NAMALWA (cell line): ENCODE results near the gene SOS1.
A peak's percentile ranks its signal among the peaks of the same experiment; 100 is the strongest.
"Not testable (repeated sequence)": the region's sequence is repeated elsewhere in the genome, so short reads cannot be mapped to it uniquely, and the experiment has no call there.

Experiments
- DNase-seq: peaks from one replicate; pipeline ENCODE4 v3.0.0-alpha.2; 2015; ENCODE audit warnings: low spot score

SOS1 gene

DNA sequence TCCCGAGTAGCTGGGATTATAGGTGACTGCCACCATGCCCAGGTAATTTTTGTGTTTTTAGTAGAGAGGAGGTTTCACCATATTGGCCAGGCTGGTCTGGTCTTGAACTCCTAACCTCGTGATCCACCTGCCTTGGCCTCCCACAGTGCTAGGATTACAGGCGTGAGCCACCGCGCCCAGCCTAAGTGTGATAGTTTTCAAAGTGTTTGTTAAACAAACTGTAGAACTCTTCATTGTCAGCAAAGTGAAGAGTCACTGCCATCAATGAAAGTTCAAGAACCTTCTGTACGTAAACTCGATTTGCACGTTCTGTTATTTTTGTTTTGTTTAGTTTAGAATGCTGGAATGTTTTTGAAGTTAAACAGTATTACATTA, 18.0 kb upstream of the SOS1 start:
- DNase-seq, result no peak

DNA sequence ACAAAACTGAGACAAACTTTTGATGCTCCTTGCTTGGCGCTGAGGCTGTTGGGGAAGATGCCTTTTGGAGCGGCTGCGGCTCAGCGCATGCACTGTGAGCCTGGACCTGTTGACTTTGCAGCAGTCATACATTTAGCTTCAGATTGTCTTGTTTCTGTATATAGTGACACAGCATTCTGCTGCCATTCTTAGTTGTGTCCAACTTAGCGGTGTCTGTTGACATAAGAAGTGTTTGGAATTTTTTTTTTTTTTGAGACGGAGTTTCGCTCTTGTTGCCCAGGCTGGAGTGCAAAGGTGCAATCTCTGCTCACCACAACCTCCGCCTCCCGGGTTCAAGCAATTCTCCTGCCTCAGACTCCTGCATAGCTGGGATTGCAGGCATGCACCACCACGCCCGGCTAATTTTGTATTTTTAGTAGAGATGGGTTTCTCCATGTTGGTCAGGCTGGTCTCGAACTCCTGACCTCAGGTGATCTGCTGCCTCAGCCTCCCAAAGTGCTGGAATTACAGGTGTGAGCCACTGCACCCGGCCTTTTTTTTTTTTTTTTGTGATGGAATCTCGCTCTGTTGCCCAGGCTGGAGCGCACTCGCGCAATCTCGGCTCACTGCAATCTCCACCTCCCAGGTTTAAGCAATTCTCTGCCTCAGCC, 17.5 kb upstream of the SOS1 start:
- not testable (repeated sequence) for DNase-seq

DNA sequence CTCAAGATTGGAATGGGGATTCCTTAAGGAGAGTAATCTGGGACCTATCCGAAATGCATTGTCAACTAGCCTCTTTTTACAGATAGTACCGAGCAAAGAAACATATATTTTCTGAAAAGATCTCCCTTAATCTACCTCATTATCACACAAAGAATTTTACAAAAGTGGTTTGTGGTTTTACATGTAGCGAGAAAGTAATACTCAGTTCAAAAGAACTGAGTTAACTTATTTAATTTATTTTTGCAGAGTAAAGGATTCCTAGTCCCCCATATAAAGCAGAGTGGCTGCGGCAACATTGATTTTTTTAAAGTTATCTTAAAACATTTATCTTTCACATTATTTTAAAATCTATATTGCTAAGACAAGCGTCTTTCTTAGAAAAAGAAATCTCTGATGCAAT, 15.9 kb upstream of the SOS1 start:
- no peak for DNase-seq

DNA sequence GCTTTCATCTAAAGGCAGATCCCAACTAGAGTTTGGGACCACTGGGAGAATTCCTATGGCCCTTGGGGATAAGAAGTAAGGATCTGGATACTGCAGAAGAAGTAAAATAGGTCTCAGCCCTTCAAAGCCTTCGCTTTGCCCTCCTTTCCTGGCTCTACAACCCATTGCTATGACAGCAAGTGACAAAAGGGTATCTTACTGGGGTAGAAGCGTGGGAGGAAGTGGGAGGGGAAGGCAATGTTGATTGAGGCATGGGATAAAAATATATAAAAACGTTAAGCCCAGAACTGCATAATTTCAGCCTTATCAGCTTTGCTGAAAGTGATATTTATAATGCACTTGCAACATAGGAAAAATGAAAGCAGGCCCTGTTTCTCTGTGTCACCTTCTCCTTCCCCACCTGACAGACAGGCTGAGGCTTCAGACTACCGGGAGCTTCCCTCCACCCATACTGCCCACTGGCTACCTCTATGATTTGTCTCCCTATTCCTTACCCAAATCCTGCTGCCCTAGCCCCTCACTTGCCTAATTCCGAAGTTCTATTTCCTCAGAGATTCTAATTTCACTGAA, 14.9 kb upstream of the SOS1 start:
- no peak for DNase-seq

DNA sequence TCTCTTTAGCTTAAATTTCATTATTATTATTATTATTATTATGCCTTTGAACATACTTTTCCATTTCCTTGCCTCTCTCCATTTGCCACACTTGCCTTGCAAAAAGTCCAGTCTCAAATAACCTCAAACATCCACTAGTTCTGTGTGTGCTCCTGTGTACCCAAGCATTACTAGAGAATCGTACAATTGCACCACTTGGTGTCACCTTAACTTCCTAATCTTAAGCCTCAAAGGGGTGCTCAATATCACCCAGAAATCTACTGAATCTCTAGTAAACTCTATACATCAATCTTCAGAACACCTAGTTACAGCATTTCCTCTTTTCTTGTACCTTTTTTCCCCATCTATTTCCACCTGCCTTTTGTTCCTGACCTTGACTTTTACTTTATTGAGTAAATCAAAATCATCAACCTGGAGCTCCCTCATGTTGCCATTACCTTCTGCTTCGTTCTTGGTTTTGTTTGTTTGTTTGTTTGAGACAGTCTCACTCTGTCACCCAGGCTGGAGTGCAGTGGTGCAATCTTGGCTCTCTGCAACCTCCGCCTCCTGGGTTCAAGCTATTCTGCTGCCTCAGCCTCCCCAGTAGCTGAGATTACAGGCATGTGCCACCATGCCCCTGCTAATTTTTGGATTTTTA, 12.5 kb upstream of the SOS1 start:
- no peak for DNase-seq

DNA sequence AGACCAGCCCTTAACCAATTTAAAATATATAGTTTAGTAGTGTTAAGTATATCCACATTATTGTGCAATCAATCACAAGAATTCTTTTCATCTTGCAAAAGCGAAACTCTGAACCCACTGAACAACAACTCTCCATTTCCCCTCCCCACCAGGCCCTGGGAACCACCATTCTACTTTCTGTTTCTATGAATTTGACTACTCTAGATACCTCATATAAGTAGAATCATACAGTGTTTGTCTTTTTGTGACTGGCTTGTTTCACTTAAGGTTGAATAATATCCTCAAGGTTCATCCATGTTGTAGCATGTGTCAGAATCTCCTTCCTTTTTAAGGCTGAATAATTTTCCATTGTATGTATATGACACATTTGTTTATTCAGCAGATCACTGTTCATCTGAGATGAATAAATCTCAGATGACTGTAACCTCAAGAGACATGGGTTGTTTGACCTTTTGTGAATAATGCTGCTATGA, 8.1 kb upstream of the SOS1 start:
- peak; percentile 85 for DNase-seq

DNA sequence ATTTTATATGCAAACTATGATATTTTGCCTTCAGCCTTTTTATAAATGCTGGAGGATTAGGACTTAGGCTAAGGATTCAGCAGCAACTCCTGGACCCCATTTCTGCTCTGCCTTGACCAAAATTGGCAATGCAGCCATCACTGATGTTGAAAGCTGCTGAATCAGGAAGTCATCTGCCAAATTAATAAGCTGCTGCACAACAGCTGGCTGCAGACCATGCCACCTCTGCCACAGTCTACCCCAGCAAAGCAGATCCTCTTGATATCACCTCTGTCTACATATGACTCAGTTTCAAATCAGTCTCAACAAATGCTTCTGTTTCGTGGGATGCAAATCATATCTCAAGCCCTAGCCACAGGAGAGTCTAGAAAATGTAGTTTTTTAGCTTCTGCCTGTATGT, 7.1 kb upstream of the SOS1 start:
- peak; percentile 74 for DNase-seq

DNA sequence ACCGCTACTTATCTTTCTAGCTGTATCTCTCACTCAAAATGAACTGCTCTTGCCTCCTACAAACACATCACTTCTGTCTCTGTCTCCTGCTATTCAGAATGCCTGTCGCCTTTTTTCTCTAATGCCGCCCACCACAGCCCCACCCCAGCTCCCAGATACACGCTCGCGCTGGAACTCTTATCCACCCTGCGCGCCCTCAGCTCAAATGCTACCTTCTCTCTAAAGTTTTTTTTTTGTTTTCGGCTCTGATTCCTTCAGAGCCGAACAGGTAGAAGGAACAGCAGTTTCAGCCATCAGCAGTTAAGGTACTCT, 3.9 kb upstream of the SOS1 start:
- DNase-seq, result no peak

DNA sequence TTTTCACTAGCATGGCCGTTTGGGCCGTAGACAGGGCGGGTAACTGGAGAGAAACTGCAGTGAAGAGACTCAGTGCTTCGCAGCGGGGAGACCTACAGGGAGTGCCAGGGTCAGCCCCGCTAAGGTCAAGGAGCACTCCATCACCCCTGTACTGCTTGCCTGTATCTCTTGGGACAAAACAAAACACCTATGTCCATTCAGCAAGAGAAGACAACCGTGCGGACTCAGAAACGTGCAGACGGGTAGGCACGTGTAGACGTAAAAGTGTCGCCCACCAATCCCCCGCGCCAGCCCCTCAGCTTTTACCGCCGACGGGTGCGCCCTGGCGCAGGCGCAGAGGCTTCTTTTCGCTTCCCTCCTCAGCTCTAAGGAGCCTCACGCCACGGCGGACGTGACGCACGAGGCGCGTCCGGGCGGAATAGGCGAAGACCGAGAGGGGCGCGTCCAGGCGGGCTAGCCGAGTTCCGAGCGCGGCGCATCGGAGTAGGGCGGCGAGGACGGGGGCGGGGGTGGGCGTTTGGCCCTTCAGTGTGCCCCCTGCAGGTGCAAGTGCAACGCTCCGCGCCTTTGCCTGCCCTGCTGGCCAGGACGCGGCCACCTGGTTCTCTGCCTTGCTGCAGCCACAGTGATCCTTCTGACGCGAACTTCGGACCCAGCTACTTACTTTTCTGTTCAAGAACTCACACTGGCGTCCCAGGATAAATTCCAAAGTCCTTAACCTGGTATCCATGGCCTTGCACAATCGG, 3.3 kb upstream of the SOS1 start:
- DNase-seq, result peak; percentile 99

DNA sequence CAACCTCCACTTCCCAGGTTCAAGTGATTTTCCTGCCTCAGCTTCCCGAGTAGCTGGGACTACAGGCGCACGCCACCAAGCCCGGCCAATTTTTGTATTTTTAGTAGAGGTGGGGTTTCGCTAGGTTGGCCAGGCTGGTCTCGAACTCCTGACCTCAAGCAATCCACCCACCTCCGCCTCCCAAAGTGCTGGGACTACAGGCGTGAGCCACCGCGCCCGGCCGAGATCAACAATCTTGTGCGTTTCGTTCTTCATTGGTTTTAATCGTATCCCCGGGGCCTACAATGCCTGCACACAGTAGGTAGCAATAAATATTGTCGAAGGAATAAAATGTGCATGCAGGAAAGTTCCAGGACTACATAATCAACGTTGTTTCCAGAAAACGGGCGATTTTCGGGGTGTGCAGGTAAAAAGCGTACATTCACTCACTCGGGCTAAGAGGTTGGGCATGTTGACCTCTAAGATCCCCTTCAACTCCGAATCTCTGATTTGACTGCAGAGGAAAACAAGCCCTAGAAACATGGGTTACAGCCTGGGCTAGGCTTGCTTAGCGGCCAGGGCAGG, 2.7 kb upstream of the SOS1 start:
- no peak for DNase-seq

DNA sequence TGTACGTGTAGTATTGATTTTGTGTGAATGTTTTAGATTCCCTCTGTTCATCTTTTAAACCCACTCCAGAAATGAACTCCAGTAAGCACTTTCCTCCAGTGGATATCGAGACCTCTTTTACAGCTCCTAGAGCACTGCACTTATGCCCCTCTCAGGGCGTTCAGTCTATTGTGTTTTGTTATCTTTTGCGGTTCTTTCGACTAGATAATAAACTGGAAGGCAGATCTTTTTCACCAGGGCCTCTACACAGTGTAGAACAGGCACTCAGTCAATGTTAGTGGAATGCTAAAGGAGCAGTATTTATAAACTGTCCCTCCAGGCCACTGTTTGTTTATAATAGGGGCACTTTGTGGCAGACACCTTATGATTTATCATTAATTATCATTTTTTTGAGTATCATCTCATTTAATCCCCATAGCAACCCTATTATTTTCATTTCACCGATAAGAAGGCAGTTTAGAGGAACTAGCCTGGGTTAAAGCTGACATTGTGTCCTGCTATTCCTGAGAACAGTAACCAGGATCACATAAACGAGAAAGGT, 742 bp upstream of the SOS1 start:
- DNase-seq, result no peak

DNA sequence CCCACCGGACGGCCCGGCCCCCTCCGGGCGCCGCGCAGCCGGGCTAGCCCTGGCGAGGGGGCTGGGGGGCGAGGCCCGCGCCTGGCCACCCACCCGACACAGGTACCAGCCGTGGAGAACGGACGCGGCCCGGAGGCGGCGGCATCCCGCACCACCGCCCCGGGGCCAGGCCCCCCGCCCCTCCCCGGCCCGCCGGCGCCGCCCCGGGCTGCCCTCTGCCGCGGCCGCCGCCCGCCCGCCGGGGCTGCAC, 405 bp downstream of the SOS1 start:
- no peak for DNase-seq

DNA sequence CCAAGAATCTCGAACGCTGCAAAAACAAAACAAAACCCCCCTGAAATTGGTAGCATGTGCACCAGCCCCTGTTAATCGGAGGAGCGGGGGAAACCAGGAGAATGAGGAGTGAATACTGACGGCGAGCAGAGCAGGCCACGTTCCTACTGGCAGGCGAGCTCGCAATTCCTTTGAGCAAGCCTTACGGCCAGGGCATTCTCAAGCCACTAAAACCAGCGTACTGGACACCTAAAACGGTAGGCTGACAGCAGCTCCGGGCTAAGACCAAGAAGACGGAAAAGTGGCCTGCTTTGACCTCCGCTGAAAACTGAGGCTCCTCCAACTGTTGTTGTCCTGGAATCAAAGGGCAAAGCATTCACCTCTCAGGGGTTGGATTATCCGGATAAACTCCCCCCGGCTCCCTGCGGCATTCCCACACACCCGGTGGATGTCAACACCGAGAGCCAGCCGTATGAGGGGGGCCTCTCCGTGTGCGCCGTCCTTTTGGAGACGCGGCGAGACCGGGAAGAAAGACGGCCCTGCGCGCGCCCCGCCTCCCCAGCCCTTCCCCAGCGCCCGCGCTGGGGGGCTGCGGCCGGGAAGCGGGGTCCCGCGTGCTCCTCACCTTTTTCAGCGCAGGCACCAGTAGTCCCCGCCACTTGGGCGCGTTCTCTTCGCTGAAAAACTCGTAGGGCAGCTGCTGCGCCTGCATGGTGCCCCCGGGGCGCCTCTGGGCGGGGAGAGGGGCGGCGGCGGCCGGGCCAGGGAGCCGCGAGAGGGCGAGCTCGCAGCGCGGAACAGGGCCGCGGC, 925 bp downstream of the SOS1 start:
- DNase-seq, result peak; percentile 72

DNA sequence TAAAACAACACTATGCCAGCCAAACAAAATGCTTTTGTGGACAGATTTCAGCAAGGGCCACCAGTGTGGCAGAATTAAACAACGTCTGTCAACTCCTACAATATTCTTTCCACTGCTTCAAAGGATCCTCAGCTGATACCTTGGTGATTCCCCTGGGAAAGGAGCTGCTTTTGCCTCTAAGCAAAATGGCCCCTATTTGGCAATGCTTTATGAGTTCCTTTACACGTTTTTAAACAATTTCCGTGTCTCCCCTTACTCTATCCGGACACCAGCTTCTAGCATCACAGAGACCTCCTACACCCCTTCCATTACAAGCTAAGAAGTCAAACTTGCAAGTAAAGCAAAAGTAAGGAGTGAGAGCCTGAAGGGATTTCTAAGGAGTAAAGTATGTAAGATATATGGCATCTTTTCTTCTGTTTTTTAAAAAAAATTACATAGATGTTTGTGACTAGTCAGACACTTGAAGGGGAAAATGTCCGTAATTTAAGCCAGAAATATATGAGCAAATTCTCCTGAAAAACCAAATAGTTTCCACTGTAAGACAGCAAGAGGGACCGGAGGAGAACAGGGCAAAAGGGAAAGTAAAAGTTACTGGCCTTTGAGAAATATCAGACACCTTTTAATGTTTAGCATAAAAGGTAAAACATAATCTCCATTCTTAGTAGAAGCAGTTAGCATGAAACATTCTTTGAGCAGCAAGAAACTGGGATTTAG, 1.9 kb downstream of the SOS1 start:
- DNase-seq, result peak; percentile 50

DNA sequence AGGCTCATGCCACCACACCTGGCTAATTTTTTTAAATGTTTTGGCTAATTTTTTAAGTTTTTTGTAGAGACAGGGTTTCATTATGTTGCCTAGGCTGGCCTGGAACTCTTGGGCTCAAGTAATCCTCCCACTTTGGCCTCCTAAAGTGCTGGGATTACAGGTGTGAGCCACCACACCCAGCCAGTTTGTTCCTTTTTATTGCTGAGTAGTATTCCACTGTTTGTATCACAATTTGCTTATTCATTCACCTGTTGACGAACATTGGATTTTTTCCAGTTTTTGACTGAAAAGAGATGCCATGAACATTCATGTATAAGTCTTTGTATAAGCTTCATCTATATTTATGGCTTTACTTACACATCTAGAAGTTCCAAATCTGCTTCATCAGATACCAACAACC, 5.3 kb downstream of the SOS1 start:
- no peak for DNase-seq

DNA sequence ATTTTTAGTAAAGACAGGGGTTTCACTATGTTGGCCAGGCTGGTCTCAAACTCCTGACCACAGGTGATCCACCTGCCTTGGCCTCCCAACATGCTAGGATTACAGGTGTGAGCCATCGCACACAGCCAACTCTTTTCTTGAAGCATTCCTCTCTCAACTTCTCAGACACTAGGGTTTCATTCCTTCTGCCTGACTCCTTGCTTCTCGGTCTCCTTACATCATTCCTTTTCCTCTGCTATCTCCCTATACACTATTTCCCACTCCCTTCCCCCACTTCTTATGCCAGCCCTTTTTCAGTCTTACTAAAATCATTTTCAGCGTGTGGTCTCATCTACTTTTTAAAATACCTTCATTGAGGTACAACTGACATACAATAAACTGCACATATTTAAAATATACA, 6.1 kb downstream of the SOS1 start:
- DNase-seq, result no peak

DNA sequence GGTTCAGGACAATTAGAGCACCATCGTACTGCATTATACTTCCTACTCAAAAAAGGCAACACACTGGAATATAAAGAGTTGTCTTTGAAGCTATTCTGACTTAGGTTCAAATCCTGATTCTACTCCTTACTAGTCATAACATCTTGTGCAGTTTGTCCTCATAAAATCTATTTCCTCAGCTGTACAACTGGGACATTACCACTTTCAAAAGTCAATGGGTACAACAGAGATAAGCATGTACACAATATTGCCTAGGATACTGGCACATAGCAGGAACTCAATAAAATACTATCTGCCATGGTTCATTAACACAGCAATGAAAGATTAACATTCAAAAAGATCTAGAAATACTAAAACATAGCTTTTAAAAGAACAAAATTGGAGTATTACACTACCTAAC, 11.3 kb downstream of the SOS1 start:
- no peak for DNase-seq

DNA sequence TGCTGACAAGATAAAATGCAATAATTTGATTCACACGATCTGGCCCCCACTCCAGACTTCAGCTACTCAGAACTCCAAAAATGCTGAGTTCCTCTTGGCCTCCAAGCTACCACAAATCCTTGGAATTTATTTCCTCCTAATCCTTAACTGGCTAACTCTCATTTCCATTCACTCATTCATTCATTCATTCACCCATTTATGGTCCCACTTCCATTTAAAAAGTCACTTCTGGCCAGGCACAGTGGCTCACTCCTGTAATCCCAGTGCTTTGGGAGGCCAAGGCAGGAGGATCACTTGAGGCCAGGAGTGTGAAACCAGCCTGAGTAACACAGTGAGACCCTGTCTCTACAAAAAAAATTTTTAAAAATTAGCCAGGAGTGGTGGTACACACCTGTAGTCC, 12.5 kb downstream of the SOS1 start:
- no peak for DNase-seq

DNA sequence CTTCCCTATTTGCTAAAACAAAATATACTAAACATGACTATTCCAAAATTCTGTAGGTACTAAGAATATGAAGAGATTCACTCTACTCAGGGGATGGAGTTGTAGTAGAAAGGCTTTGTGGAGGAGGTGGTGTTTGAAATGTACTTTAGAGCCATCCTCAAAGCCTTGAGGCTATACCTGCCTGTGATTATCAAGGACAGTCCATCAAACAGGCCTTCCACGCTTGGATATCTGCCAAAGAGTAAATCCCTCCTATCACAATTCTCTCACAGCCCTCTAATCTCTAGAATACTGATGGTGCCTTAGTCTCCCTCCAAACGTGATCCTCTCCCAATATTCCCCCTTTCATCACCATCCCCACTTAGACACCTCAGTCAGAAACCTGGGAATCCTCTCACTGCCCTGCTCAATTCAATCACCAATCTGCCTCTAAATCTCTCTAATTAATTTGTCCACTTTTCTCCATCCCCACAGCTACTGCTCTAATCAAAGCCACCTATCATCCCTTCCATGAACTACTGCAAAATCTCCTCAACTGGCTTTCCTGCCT, 13.1 kb downstream of the SOS1 start:
- no peak for DNase-seq

DNA sequence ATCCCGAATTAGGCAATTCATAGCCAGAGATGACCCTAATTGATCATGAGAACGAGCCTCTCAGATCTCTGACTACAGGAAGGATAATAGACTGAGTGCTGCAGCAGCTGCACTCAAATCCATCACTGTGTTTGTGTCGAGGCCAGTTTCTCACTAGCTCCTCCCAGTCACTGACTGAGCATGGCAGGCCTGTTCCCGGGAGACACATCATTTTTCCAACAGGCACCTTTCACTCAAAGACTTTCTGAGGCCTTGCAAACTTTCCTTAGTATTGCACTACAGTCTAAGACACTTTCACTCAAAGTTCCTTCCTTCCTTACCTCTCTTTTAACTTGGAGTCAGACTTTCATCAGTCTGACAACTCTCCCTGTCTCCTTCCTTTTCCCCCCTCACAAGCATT, 13.7 kb downstream of the SOS1 start:
- DNase-seq, result no peak
